NCI-H146 treated with DMSO at 0.1 percent for 48 hours (cell line): ENCODE measurements around the gene MAP3K20.
"Not testable (repeated sequence)": the region's sequence is repeated elsewhere in the genome, so short reads cannot be mapped to it uniquely, and the experiment has no call there.

ENCODE experiments used
- DNase-seq: peaks from one replicate; lab custom pipeline; 2025; ENCODE audit not compliant: unreplicated experiment; lab: John Stamatoyannopoulos, UW

Gene MAP3K20

DNA sequence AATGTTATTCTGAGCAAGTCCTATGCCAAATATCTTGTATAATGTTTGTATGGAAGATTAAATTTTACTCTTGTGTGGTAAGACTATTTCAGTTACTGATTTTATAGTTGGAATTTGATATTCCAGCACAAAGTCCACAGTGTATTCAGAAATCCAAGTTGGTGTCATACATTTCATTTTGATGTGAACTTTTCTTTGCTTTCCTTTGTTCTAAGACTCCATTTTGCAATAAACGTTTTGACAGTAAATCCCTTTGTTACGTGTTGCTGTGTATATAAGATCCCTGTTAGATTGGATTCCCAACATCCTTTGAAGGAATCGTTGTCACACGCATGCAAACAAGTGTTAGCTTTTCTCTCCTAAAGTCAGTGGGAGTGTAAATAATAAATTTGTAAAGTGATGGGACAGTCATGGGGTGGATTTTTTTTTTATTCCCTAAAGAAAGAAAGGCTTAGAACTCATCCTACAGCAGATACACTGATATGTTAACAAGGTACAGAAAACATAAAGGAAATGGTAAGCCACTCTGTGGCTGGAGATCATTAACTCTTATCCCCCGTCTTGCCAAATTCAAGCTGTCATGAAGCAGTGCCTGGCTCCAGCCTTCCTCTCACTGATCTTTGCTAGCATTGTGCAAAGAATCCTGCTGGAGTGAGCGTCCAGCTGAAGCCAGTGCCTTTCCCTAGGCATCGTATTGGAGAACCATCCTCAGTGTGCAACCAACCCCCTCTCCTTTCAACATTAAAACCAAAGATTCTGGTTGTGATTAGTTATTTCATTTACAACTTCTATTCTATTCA lies 151.5 kb downstream of the MAP3K20 start:
- DNase-seq, result peak; percentile 3

DNA sequence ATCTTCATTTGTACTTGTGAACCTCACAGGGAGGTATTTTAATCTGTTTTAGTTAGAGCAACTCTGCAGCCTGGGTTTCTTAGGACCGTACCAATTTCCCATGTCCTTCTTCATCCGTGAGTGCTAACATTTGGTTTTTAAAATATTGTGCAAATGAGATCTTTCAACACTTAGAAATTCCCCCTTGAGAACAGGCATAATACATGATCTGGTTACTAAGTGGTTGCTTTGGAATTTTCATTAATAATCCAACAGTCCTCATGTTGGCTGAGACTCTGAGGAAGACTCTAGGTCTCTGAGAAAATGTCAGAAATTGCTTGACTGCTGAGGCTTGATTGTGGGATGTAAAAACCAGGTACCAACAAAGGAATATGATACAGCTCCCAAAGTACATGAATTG lies 153.4 kb downstream of the MAP3K20 start:
- no peak for DNase-seq

DNA sequence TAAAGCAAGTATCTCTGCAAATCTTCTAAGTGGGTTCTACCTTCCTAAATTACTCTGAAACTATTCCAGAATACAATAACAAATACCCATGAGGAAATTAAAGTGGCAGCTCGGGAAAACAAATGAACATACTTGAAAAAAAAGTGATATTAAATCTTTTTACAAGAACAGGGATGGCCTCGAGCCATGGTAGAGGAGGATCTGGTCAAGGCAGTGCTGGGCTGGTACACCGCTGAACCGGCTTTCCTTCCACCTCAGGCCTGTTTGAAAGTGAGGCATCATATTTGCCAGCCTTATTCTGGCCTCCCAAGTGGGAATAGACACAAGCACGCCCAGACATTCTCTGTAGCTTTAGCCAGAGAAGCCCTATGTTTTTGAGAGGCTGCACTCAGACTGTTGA lies 154.5 kb downstream of the MAP3K20 start:
- DNase-seq, result no peak

DNA sequence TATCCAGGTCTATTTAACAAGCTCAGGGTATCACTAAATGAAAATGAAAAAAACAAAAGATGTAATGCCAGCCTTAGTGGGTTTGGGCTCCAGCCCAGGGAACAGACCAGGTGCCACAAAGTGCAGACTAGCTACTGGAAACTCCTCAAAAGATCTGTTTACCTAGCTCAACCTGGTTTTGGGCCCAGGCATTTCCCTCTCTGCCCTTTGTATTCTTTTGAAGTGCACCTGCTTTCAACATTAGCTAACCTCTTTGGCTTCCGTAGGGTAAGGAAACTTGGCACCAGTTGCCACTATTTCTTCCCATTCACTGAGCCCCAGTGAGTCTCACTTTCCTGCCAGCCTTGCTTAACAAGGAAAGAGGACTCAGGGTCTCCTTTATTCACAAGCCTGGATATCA lies 155.4 kb downstream of the MAP3K20 start:
- peak; percentile 43 for DNase-seq

DNA sequence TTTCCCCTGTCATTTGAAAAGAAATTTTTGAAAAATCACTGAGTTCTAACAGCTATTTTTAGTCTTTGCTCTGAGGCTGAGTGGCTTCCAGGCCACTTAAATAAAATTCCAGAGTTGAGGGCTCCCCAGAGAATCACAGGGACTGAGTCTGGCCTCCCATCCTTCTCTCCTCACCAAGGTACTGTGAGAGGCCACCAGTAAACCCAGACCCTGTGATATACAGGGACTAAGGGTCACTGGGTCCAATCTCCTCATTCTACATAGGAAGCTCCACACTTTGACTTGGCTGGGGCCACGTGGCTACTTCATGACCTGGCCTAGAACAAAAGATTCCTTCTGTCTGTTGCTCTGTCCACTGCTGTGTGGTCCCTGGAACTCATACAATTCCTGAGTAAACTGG lies 155.8 kb downstream of the MAP3K20 start:
- no peak for DNase-seq

DNA sequence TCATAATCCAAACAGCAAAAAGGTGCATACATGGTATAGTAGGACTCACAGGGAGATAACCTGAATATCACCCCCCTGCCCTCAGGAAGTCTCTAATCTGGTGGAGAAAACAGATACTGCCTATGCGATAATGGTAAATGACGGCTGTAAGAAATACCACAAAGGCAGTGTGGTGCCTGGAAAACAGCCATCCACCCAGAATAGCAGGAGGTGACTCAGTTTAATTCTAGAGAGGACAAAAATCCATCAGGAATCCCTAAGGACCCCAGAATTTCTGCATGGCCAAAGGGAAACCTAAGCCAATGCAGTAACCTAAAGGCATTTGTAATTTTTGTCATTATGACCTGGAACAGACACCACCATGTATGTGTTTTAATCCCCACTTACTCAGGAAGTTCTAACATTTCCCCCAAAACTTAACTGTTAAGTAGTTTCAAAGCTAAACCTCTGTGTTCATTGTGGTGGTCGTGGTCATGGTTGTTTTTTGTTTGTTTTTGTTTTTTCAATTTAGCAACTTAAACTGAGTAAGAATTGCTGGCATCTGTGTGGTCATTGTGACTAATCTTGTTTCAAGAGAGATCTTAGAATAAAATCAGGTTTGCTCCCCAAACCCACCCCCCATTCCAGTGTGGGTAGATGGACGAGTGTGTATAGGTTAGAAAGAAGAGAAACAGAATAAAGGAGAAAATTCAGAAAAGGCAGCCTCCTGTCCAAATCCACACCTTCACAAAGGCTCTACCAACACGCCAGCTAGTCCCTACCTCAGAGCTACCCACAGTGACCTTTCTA lies 157.5 kb downstream of the MAP3K20 start:
- no peak for DNase-seq

DNA sequence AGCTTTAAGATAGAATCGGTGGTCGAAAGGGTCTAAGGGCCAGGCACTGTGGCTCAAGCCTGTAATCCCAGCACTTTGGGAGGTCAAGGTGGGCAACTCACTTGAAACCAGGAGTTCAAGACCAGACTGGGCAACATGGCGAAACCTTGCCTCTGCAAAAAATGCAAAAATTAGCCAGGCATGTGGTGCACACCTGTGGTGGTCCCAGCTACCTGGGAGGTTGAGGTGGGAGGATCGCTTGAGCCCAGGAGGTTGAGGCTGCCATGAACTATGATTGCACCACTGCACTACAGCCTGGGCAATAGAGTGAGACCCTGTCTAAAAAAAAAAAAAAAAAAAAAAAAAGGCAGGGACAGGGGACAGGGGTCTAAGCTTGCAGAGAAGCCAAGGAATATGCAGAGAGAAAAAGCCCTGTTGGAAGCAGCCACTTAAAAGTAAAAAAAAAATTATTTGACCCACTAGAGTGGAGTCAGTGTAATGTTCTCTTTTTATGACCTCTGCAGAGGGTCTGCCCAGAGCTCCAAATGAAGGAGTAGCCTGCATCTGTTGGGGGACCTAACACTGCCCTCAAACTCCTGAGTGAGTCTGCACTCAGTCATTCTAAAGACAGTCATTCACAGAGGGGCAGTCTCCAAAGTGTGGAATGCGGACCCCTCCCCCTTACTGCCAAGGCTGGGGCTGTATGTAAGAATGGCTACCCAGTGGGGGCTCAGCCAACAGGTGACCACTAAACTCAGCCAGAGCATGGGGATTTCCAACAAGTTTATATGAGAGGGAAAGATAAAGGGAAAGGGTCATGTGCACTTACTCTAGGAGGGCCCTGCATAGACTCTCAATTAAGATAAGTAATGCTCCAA lies 160.5 kb downstream of the MAP3K20 start:
- no peak for DNase-seq

DNA sequence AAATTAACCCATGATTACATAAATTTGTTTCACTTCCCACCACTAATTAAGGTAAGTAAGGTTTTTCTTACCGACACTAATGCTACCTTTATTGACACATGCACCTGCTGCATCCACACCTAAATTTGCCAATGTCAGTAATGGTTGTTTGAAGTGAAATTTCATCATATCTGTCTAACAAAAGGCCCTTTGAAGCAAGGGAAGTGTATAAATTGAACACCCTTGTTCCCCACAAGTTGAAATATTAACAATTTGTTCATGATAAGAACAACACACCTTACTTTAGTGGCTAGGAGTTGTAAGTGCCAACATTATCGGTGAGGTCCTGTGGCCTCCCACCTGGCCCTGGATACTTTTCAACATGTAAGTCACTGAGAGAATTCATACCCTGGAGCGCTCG lies 162.7 kb downstream of the MAP3K20 start:
- peak; percentile 66 for DNase-seq

DNA sequence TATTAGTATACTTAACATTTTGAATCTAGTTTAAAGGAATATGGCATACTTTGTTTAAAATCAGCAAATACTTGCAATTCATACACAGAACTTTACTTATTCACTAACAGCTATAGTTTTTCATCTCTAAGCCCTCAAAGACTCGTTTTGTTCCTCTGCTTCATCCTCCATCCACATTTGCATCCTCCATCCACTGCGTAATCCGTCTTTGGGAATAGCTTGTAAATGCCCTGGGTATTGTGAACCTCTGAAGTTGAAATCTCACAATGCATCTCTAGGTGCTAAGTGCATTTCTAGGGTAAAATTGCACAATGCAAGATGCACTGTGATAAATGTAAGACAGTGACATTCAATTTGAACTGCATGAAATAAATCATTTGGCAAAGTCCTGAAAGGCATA lies 163.2 kb downstream of the MAP3K20 start:
- no peak for DNase-seq

DNA sequence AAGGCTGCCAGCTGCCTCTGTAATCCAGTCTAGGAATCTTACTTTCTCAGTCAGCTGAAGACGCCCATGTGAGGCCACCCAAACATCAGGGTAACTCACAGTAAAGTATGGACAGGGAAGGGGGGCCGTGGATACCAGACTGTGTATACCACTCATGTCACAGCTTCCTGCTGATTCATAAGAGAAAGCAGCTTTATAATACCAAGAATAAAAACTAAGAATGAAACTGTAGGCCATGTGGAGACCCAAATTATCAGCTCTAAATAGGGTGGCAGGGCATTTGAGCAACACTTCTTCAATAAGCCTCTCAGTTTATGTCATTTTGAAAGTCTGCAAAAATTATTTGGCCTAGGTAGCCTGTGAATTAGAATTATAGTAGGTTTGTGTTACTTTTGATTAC lies 164.0 kb downstream of the MAP3K20 start:
- no peak for DNase-seq

DNA sequence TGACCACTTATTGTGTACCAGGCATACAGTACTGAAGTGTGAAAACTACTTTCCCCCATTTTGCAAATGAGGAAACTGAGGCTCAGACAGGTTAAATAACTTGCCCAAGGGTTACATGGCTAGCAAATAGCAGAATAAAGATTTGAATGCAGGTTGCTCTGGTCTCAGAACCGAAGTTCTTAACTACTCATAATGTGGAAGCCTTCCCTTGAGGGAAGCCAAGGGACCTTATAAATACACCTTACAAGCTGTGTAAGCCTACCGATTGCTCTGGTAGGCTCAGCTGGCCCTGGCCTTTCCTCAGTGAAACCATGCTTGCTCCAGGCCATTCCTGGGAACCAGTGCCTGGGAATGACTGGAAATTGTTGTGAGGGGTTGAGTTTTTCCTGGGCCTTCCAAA lies 164.4 kb downstream of the MAP3K20 start:
- no peak for DNase-seq

DNA sequence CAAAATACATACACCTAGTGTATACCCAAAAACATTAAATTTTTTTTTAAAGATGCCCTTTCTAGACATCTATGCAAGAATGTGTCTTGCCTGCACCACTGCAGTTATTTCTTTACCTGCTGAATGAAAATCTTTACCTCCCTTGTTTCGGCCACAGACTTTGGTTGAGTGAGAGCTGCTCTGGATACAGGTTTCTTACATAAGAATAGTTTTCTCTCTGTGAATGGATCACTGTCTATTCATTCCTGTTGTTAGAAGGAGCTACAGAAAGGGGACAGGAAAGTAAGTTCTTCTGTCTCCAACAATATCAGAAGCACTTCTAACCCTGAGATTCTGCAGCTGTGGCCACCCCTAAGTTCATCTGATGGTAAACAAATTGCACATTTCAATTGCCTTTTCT lies 166.0 kb downstream of the MAP3K20 start:
- DNase-seq, result no peak

DNA sequence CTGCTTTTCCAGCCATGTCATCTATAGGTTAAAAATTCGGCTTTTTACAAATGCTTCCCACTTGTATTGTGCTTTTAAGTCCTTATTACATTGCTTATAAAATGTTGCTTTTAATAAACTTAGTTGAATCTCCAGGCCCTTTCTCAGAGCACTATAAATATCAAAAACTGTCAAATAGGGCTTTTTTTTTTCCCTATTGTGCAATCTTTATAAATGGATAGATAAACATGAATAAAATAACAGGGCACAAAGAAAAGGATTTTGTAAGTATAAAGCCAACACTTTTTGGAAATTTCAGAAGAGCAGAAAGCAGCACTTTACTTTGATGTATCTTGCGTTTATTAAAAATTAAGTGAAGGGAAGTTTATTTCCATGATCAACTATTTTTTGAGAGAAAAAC lies 171.5 kb downstream of the MAP3K20 start:
- DNase-seq, result no peak

DNA sequence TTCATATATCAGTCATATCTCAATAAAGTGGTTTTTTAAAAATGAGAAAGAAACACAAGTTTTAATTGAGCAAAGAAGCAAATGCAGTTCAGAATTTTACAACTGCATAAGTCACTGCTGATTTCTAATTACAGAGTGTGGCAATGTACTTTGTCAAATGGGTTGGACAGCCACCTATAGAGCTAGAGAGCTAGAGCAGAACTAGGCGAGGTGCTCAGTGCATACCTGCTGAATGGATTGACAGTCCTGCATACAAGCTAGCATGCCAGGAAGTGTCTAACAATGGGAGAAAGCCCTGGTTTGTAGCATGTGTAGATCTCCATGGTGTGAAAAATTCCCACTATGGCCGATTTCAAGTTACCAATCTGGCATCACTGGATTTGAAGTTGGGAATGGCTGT lies 172.7 kb downstream of the MAP3K20 start:
- no peak for DNase-seq

DNA sequence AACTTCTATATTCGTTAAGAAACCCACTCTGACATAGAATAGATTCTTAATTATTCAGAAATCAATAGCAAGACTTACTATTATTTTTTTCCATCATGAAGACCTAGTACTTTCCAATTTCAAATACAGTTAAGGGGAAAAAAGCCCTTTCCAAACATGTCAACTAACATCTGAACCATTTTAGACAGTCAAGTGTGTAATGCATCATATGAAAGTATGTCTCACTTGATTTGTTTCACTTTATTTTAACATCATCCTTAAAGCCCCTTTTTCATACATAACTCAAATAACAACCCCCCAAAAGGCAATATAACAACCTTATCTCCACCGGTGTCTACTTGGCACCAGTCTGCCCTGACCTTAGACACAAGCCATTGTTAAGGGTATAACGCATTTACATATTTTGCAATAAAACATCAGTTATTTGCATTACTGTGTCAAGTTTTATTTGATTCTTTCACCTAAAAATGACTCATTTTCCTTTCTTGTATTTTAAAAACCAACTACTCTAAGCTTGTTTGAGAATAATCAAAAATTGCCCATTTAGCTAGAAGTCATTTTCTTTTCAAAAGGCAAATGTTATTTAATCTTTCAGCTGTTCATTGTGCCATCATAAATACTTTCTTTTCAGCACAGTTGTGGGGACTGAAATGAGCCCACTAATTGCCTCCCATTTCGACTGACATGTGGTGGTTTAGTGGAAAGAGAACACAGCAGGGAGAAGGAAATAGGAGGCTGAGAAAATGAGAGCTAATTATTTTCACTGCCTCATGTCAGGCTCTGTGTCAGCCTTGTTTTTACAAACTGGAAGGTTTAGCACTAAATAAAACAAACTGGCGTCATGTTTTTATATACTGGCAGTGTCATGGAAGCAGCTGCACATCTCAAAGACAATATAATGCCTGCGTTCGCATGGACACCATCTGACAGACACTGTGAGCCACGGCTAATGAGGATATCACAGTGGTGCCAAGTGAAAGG lies 174.3 kb downstream of the MAP3K20 start:
- peak; percentile 96 for DNase-seq

DNA sequence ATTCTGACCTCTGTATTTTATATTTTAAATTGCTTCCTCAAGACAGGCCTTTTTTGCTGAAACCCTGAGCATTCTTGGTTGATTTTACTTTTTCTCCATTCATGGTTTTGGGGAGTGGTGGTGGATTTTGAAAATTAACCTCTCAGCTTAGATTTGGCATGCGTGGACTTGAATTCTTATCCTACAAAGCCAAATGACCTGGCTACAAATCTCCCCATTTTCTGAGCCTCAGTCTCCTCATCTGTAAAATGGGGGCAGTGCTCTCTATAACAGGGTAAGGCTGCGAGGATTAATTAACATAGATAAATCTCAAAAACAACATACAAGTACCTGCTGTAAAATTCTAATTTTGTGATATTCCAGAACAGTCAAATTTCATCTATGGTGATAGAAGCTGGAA lies 175.6 kb downstream of the MAP3K20 start:
- DNase-seq, result no peak

DNA sequence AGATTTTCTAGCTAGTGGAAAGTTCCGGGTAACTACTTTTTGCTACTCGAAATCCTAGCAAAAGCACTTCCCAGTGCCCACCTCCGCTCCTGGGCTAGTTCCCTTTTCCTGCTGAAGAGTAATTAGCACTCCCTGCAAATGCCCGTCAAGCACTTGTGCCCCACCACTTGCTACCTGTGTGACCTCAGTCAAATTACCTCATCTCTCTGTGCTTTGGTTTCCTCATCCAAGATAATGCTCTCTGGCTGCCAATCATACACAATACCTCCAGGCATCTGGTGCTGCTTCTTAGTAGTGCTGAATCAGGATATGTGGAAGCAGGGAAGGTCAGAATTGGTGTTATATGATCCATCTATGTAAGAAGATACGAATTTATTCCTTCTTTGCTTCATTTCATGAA lies 176.9 kb downstream of the MAP3K20 start:
- DNase-seq, result no peak

DNA sequence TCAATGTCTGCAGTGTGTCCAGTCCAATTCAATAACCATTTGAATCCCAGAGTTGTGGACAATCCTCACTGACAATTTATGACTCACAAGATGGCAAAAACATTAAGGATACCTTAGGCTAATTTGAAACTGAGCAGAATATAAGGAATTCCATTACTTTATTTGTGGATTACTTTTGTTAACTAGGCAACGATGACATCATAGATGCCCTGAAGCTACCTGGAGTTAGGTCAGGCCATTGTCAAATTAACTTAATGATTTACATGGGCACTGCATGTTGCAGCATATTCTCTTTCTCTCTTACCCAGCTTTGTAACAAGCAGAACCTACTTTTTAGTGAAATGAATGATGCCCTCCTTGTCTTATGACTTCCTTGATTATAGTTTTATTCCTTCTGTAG lies 179.0 kb downstream of the MAP3K20 start:
- DNase-seq, result no peak

DNA sequence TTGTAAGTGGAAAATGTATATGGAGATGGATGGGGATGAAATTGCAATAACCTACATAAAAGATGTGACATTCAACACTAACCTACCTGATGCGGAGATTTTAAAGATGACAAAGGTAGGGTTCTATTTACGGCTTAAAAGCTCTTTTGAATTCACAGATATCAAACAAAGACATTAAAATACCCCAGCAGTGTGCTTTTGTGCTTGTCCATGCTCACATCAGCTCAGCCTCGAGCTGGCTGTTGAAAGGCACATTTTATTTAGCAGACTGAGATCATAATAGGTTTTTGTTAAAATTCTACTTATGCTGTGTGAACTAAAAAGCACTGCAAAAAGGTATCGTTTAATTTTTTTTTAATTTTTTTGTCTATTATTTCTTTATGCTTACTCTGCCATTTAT lies 183.1 kb downstream of the MAP3K20 start:
- peak; percentile 14 for DNase-seq

DNA sequence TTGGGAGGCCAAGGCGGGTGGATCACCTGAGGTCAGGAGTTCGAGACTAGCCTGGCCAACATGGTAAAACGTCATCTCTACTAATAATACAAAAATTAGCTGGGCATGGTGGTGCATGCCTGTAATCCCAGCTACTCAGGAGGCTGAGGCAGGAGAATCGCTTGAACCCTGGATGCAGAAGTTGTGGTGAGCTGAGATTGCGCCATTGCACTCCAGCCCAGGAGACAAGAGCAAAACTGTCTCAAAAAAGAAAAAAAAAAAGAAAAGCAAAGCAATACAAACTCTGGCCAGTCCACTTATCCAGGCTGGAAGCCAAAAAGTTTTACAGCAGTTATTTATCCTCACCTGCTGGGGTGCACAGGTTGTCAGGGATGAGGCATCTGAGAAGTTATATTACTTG lies 186.7 kb downstream of the MAP3K20 start:
- DNase-seq, result not testable (repeated sequence)
